Measurements from ENCODE around the gene ARAP2. TPM values are rescaled to one million over a fixed set of nuclear protein-coding genes. Genes with fewer than 3 reads are reported as not detected.

The ARAP2 gene
- polyA plus RNA-seq, 1 donor (not counting 4 experiments of a cell fraction or from before 2014, with no cell fraction given): 9.3 TPM

GRCh38 chr4:36196145-36196913 lies 48.0 kb downstream of the ARAP2 start:
- TF ChIP-seq CTCF (optimal IDR thresholded peaks at IDR 0.05 in 1 of 3, IDR thresholded peaks at IDR 0.05 in 1 of 3, conservative IDR thresholded peaks at IDR 0.05 in 1 of 3; ENCODE audit: extremely low read depth in 1 of 3, insufficient read depth in 2 of 3, low read length in 3 of 3): no peak
- TF ChIP-seq EZH2 (IDR thresholded peaks at IDR 0.05; ENCODE audit: low read length): no peak
- no peaks in the 10 kb centered on the region for H3K4me1 ChIP-seq (ENCODE audit: control insufficient read depth, extremely low read depth, insufficient read depth, low read length)
- H3K4me2 ChIP-seq (ENCODE audit: control insufficient read depth, extremely low read depth, insufficient read depth, low read depth, low read length): no peak overlapping the region
- no peaks in the 10 kb centered on the region for H3K27me3 ChIP-seq (ENCODE audit: control insufficient read depth, extremely low read depth, insufficient read depth, low read length)
- DNase-seq (ENCODE audit: low read depth, low spot score) (no peak), FAIRE-seq (no peak)
- H3K9me3 ChIP-seq (ENCODE audit: control insufficient read depth, low read depth, low read length): no peaks in the 10 kb centered on the region
- no peak overlapping the region for H3K27ac ChIP-seq (ENCODE audit: control insufficient read depth, insufficient read depth, low read length)
- dilution Hi-C loops (cut with MboI; ENCODE audit: extremely low pct_ligation_motif_present, low sequenced_read_pairs): no loop called here
- peaks cover 0 to 4% of the 10 kb centered on the region in 2 experiments for H3K36me3 ChIP-seq (ENCODE audit: control insufficient read depth in 2 of 2, extremely low read depth in 1 of 2, insufficient read depth in 2 of 2, low read length in 2 of 2)
- no peaks in the 10 kb centered on the region for H3K9me1 ChIP-seq (ENCODE audit: control insufficient read depth, extremely low read depth, insufficient read depth, low read length)
- no peaks in the 10 kb centered on the region for H4K20me1 ChIP-seq (ENCODE audit: control insufficient read depth, extremely low read depth, insufficient read depth, low read length)
- H3K9ac ChIP-seq (ENCODE audit: control insufficient read depth, extremely low read depth, insufficient read depth, low read length): no peak overlapping the region
- no peak overlapping the region for H2AFZ ChIP-seq (ENCODE audit: control insufficient read depth, low read length)
- no peak overlapping the region for H3K4me3 ChIP-seq (ENCODE audit: control insufficient read depth in 2 of 3, extremely low read depth in 1 of 3, insufficient read depth in 2 of 3, low read depth in 1 of 3, low read length in 3 of 3)
- no peaks in the 10 kb centered on the region for H3K79me2 ChIP-seq (ENCODE audit: control insufficient read depth, insufficient read depth, low read length)

- Histone ChIP-seq H3K4me1 (ENCODE audit: control insufficient read depth, extremely low read depth, insufficient read depth, low read length) (no peaks in the 10 kb centered on the region), H3K9me1 (ENCODE audit: control insufficient read depth, extremely low read depth, insufficient read depth, low read length) (no peaks in the 10 kb centered on the region), H3K4me2 (ENCODE audit: control insufficient read depth, extremely low read depth, insufficient read depth, low read depth, low read length) (no peak overlapping the region), H3K27ac (ENCODE audit: control insufficient read depth, insufficient read depth, low read length) (no peak overlapping the region), H3K36me3 (ENCODE audit: control insufficient read depth in 2 of 2, extremely low read depth in 1 of 2, insufficient read depth in 2 of 2, low read length in 2 of 2) (no peaks in the 10 kb centered on the region), H3K27me3 (ENCODE audit: control insufficient read depth, extremely low read depth, insufficient read depth, low read length) (no peaks in the 10 kb centered on the region), H2AFZ (ENCODE audit: control insufficient read depth, low read length) (no peak overlapping the region), H3K9ac (ENCODE audit: control insufficient read depth, extremely low read depth, insufficient read depth, low read length) (no peak overlapping the region), H3K9me3 (ENCODE audit: control insufficient read depth, low read depth, low read length) (no peaks in the 10 kb centered on the region), H3K4me3 (ENCODE audit: control insufficient read depth in 2 of 3, extremely low read depth in 1 of 3, insufficient read depth in 2 of 3, low read depth in 1 of 3, low read length in 3 of 3) (no peak overlapping the region), H4K20me1 (ENCODE audit: control insufficient read depth, extremely low read depth, insufficient read depth, low read length) (no peaks in the 10 kb centered on the region), H3K79me2 (ENCODE audit: control insufficient read depth, insufficient read depth, low read length) (no peaks in the 10 kb centered on the region)
- dilution Hi-C loops (cut with MboI; ENCODE audit: extremely low pct_ligation_motif_present, low sequenced_read_pairs): no loop called here
- FAIRE-seq: no peak
- TF ChIP-seq EZH2 (IDR thresholded peaks at IDR 0.05; ENCODE audit: low read length): no peak
- TF ChIP-seq CTCF (optimal IDR thresholded peaks at IDR 0.05 in 1 of 3, IDR thresholded peaks at IDR 0.05 in 1 of 3, conservative IDR thresholded peaks at IDR 0.05 in 1 of 3; ENCODE audit: extremely low read depth in 1 of 3, insufficient read depth in 2 of 3, low read length in 3 of 3): no peak
- DNase-seq (ENCODE audit: low read depth, low spot score): no peak
These were observed 51.4 kb downstream of the ARAP2 start for GRCh38 chr4:36192922-36193321.

Measured in keratinocyte (primary cell).